Measurements from ENCODE around the gene CR2. TPM values are rescaled to one million over a fixed set of nuclear protein-coding genes. Genes with fewer than 3 reads are reported as not detected.
"Not testable (repeated sequence)": the region's sequence is repeated elsewhere in the genome, so short reads cannot be mapped to it uniquely, and the experiment has no call there.

CR2 gene
- total RNA-seq, 1 donor from 2014 or later = not detected

GRCh38 chr1:207462535-207462934, 8.4 kb downstream of the CR2 start:
- H3K9me3 Mint-ChIP-seq = no peaks in the 10 kb centered on the region
- no peaks in the 10 kb centered on the region for H3K36me3 Mint-ChIP-seq (ENCODE audit: low read depth)
- intact Hi-C loops (cut with micrococcal nuclease) = no loop called here
- no peak for DNase-seq
- no peak overlapping the region for H3K27ac Mint-ChIP-seq
- H3K27me3 Mint-ChIP-seq = peaks cover 14% of the 10 kb centered on the region
- H3K4me3 Mint-ChIP-seq = no peak overlapping the region
- peaks cover 6% of the 10 kb centered on the region for H3K4me1 Mint-ChIP-seq

- DNase-seq = no peak
- no peaks in the 10 kb centered on the region for H3K9me3 Mint-ChIP-seq
- intact Hi-C loops (cut with micrococcal nuclease) = no loop called here
- H3K27me3 Mint-ChIP-seq = peaks cover 14% of the 10 kb centered on the region
- no peaks in the 10 kb centered on the region for H3K36me3 Mint-ChIP-seq (ENCODE audit: low read depth)
- H3K27ac Mint-ChIP-seq = no peak overlapping the region
- H3K4me3 Mint-ChIP-seq = no peak overlapping the region
- H3K4me1 Mint-ChIP-seq = peaks cover 6% of the 10 kb centered on the region
These were observed 8.9 kb downstream of the CR2 start for GRCh38 chr1:207463021-207463420.

GRCh38 chr1:207463571-207463970, 9.4 kb downstream of the CR2 start:
- DNase-seq = no peak
- Mint-ChIP-seq H3K36me3 (ENCODE audit: low read depth) (no peaks in the 10 kb centered on the region), H3K27ac (no peak overlapping the region), H3K27me3 (peaks cover 17% of the 10 kb centered on the region), H3K9me3 (no peaks in the 10 kb centered on the region), H3K4me1 (peaks cover 6% of the 10 kb centered on the region), H3K4me3 (no peak overlapping the region)
- intact Hi-C loops (cut with micrococcal nuclease) = no loop called here

DNA sequence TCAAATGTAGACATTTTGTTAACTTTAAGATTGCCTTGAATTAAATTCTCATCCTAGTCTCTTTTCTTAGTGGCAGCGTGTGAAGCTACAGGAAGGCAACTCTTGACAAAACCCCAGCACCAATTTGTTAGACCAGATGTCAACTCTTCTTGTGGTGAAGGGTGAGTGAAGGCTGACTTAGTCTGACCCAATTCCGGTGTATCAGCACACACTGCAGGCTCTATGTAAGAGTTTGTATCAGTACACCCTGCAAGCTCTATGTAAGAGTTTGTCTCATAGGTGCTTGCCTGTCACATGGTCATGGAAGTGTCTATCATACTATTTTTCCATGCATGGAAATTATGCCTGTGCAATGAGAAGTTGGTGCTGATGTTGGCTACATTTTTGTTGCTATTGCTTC, 16.8 kb downstream of the CR2 start:
- no peaks in the 10 kb centered on the region for H3K36me3 Mint-ChIP-seq (ENCODE audit: low read depth)
- peaks cover 2% of the 10 kb centered on the region for H3K4me1 Mint-ChIP-seq
- no peak overlapping the region for H3K27ac Mint-ChIP-seq
- no peaks in the 10 kb centered on the region for H3K9me3 Mint-ChIP-seq
- H3K27me3 Mint-ChIP-seq = peaks cover 13% of the 10 kb centered on the region
- peak; percentile 58 for DNase-seq
- H3K4me3 Mint-ChIP-seq = no peak overlapping the region
- intact Hi-C loops (cut with micrococcal nuclease) = no loop called here

DNA sequence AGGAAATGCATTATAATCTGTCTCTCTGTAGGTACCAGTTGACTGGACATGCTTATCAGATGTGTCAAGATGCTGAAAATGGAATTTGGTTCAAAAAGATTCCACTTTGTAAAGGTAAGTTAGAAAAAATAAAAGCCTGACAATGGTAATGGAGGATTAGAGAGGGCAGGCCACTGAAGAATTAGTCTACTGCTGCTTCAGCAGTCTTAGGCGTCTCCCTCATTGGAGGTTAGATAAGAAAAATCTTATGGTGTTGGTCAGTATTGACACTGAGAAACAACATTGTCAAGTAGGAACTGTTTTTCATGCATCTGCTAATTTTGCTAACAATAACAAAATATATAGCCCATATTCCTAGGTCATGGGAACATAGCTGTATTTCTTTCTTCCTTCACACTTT, 20.1 kb downstream of the CR2 start:
- intact Hi-C loops (cut with micrococcal nuclease) = no loop called here
- no peaks in the 10 kb centered on the region for H3K36me3 Mint-ChIP-seq (ENCODE audit: low read depth)
- no peaks in the 10 kb centered on the region for H3K9me3 Mint-ChIP-seq
- H3K27me3 Mint-ChIP-seq = peaks cover 6% of the 10 kb centered on the region
- H3K27ac Mint-ChIP-seq = no peak overlapping the region
- no peak overlapping the region for H3K4me3 Mint-ChIP-seq
- H3K4me1 Mint-ChIP-seq = peaks cover 2% of the 10 kb centered on the region
- DNase-seq = no peak

GRCh38 chr1:207486198-207486597, 32.1 kb downstream of the CR2 start:
- Mint-ChIP-seq H3K9me3 (no peaks in the 10 kb centered on the region), H3K27ac (no peak overlapping the region), H3K4me1 (no peaks in the 10 kb centered on the region), H3K4me3 (no peak overlapping the region), H3K27me3 (peaks cover 22% of the 10 kb centered on the region), H3K36me3 (ENCODE audit: low read depth) (no peaks in the 10 kb centered on the region)
- intact Hi-C loops (cut with micrococcal nuclease) = no loop called here
- DNase-seq = no peak

DNA sequence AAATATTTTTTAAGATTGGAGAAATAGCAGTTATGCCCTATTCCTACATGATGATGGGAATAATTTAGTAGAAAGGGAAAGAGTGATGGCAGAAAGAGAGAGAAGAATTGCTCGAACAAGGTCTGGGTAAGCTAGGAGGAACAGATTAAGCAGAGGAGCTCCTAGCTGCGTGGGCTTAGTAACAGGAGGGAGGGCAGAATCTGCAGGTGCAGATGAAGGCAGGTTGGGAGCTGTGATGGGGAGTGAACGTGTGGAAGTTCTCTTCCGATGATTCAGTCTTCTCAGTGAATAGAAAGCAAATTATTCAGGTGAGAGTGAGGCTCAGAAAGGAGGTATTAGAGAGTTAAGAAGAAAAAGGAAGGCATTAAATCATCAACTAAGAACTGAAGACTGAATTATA, 33.5 kb downstream of the CR2 start:
- Mint-ChIP-seq H3K4me3 (no peak overlapping the region), H3K27ac (no peak overlapping the region), H3K36me3 (ENCODE audit: low read depth) (no peaks in the 10 kb centered on the region), H3K4me1 (no peaks in the 10 kb centered on the region), H3K9me3 (no peaks in the 10 kb centered on the region), H3K27me3 (peaks cover 19% of the 10 kb centered on the region)
- intact Hi-C loops (cut with micrococcal nuclease) = no loop called here
- DNase-seq = no peak

DNA sequence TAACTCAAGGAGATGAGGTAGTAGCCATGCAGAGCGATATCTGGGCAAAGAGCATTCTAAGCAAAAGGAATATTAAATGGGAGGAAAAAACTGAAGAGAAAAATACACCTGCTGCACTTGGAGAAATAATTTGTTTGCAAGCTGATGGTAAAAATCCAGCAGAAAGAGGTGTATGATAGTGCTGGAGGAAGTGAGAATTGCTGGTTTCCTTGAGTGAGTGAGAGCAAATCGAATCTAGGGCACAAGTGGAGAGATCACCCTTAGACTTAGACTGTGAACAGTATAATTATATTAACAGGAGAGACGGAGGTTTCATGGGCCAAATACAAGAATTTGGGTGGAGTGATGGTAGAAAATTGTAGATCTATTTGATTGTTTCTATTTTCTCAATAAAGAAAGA, 39.1 kb downstream of the CR2 start:
- Mint-ChIP-seq H3K27me3 (peaks cover 28% of the 10 kb centered on the region), H3K36me3 (ENCODE audit: low read depth) (no peaks in the 10 kb centered on the region), H3K9me3 (no peaks in the 10 kb centered on the region), H3K4me3 (no peak overlapping the region), H3K27ac (no peak overlapping the region), H3K4me1 (peaks cover 10% of the 10 kb centered on the region)
- intact Hi-C loops (cut with micrococcal nuclease) = no loop called here
- no peak for DNase-seq

DNA sequence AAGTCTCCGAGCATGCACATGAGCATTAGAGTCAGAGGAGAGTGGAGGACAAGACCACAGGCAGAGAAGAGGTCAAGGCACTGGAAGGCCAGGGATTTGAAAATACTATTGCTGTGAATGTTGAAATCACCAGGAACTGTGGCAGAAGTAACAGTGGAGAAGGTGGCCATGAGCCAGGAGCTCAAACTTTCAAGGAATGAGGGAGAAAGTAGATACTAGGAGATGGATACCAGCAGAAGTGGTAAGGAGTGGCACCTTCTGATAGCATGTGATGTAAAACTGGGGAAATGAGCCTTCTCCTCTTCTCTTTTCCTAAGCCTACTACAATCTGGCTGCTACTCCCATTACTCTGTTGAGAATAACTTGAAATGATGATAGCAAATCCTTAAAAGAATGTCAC, 40.0 kb downstream of the CR2 start:
- Mint-ChIP-seq H3K9me3 (no peaks in the 10 kb centered on the region), H3K36me3 (ENCODE audit: low read depth) (no peaks in the 10 kb centered on the region), H3K4me3 (no peak overlapping the region), H3K27me3 (peaks cover 30% of the 10 kb centered on the region), H3K27ac (no peak overlapping the region), H3K4me1 (peaks cover 10% of the 10 kb centered on the region)
- intact Hi-C loops (cut with micrococcal nuclease) = no loop called here
- no peak for DNase-seq

- not testable (repeated sequence) for H3K36me3 Mint-ChIP-seq (ENCODE audit: low read depth); H3K27ac Mint-ChIP-seq; H3K4me3 Mint-ChIP-seq; DNase-seq; H3K9me3 Mint-ChIP-seq
- intact Hi-C loops (cut with micrococcal nuclease) = loop anchor here (5.0 kb wide), 3 partner anchors 38 to 508 kb away; no protein-coding TSS in a partner anchor
- H3K4me1 Mint-ChIP-seq = peaks cover 12% of the 10 kb centered on the region
- H3K27me3 Mint-ChIP-seq = peaks cover 28% of the 10 kb centered on the region
These were observed 41.2 kb downstream of the CR2 start for GRCh38 chr1:207495281-207495680.

GRCh38 chr1:207495801-207496792, 42.0 kb downstream of the CR2 start, which contains the start of gene CR1:
Gene CR1, plus strand, starts transcription at chr1:207496157. Its CDS starts 111 bp downstream, at chr1:207496268.
- Mint-ChIP-seq H3K27ac (no peak within 1 kb of the TSS), H3K4me3 (peak within 1 kb of the TSS; percentile 77), H3K27me3 (peaks cover 29% of the 10 kb centered on the region), H3K36me3 (ENCODE audit: low read depth) (no peaks in the 10 kb centered on the region), H3K4me1 (peaks cover 13% of the 10 kb centered on the region), H3K9me3 (no peaks in the 10 kb centered on the region)
- DNase-seq = peak; percentile 77
- intact Hi-C loops (cut with micrococcal nuclease) = loop anchor here (5.0 kb wide), 3 partner anchors 39 to 509 kb away; no protein-coding TSS in a partner anchor

DNA sequence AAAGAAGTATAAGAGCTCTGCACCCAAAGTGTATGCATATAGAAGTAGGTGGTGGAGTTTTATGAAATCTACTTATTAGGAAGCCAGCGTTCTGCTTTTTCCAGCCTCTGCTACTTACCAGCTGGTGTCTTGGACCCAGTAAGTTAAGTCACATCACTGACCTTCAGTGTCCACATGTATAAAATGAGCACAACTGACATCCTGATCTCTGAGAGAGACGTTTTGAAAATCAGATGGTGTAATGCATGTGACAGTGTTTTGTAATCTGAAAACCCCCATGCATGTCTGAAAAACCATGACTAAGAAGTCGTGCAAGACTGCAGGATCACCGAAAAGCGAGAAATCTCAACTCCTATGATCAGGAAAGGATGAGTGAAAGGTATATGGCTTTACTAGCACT, 43.8 kb downstream of the CR2 start:
- Mint-ChIP-seq H3K4me1 (peaks cover 13% of the 10 kb centered on the region), H3K27ac (no peak overlapping the region), H3K9me3 (no peaks in the 10 kb centered on the region), H3K27me3 (peaks cover 41% of the 10 kb centered on the region), H3K4me3 (no peak overlapping the region), H3K36me3 (ENCODE audit: low read depth) (no peaks in the 10 kb centered on the region)
- DNase-seq = peak; percentile 48
- intact Hi-C loops (cut with micrococcal nuclease) = loop anchor here (2.0 to 5.0 kb wide), 4 partner anchors 41 to 511 kb away; no protein-coding TSS in a partner anchor

DNA sequence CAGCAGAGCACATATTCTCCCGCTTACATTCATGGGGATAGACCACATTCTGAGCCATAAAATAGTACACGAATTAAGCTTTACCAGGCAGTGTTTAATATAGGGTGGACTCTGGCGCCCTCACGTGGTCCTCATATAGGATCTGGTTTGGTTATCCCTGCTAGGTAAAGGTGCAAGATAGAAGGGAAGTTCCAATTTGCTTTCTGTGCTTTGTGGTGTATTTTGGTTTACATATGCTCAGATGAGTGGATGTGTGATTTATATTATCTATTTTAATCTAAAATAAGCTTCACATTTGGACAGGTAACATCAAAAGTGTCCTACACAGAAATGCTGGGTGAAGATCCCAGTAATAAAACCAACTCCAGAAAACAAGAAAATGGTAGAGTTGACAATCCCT, 45.4 kb downstream of the CR2 start:
- Mint-ChIP-seq H3K36me3 (ENCODE audit: low read depth) (no peaks in the 10 kb centered on the region), H3K27ac (peak overlapping the region; percentile 39)

DNA sequence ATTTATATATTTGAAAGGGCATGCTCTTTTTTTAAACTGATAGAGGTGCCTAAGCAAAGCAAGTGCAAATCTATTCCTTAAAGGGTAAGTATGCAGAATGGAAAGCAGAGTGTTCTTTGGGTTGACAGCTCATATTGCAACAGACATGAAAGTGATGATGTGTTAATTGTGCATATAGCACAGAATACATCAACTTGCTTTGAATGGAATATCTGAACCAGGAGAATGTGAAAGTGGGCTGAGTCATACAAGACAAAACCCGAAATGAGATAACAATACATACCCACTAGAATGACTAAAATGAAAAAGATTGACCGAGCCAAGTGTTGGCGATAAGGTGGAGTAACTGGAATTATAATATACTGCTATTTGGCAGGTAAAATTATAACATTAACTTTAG, 46.2 kb downstream of the CR2 start:
- no peak overlapping the region for H3K4me3 Mint-ChIP-seq
- H3K27ac Mint-ChIP-seq = no peak overlapping the region
- no peaks in the 10 kb centered on the region for H3K36me3 Mint-ChIP-seq (ENCODE audit: low read depth)
- H3K9me3 Mint-ChIP-seq = no peaks in the 10 kb centered on the region
- peaks cover 13% of the 10 kb centered on the region for H3K4me1 Mint-ChIP-seq
- DNase-seq = peak; percentile 48
- intact Hi-C loops (cut with micrococcal nuclease) = loop anchor here (1.0 to 2.0 kb wide), 2 partner anchors 88 to 110 kb away; no protein-coding TSS in a partner anchor
- H3K27me3 Mint-ChIP-seq = peaks cover 53% of the 10 kb centered on the region

More for the DNA sequence above, 45.4 kb downstream of the CR2 start:
- peak; percentile 87 for DNase-seq
- peaks cover 52% of the 10 kb centered on the region for H3K27me3 Mint-ChIP-seq
- H3K4me1 Mint-ChIP-seq = peaks cover 13% of the 10 kb centered on the region
- no peaks in the 10 kb centered on the region for H3K9me3 Mint-ChIP-seq
- intact Hi-C loops (cut with micrococcal nuclease) = loop anchor here (1.0 to 5.0 kb wide), 8 partner anchors 42 to 512 kb away; partner anchors contain the start of gene CD55
- H3K4me3 Mint-ChIP-seq = no peak overlapping the region

All from activated CD4-positive, alpha-beta T cell treated with anti-CD3 and anti-CD28 coated beads, Interleukin-2, amount 10 ng/mL, durations not matched to agents 24 days and 14 days (primary cell).